Purkinje cell (primary cell): ENCODE measurements around the gene SIGLECL1. TPM values are rescaled to one million over a fixed set of nuclear protein-coding genes. Genes with fewer than 3 reads are reported as not detected.

Experiments used
- polyA plus RNA-seq: library from polyadenylated mRNA; unstranded; fragments of >200 nt; fragmentation: Nextera tagmentation; gene quantifications from 2 replicates; pipeline ENCODE4 v1.2.1, GENCODE V29; 2014

The SIGLECL1 gene
- not detected in 2 replicates for polyA plus RNA-seq

DNA sequence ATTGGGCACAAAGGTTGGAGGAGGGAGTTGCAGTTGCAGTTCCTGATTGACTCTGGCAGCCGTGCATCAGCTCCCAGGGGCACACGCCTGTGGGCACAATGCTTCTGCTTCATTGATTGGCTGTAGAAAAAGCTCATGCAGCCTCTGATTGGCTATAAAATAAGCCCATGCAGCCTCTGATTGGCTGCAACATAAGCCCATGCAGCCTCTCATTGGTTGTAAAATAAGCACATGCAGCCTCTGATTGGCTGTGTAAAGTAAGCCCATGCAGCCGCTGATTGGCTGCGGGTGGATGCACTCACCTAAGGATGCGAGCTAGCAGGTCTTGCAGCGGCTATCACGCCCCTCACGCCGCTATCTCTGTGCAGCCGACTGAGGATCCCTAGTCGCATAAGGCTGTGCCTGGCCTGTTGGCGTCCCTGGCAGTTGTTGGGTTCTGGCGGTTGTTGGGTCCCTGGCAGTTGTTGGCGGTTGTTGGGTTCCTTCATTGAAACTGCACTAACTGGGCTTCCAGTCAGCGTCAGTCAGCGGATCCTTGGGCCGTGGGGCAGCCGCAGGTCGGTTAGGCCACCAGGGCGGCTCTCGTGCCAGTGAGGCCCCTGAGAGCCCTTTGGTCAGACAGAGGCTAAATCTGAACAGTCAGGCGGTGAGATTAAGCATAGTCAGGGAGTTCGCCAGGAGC is at the start of gene SIGLECL1:
Gene SIGLECL1 (plus strand): TSS at position 295 of the 682 bp plus-strand sequence. CDS start 12,993 bp downstream, outside the sequence.

DNA sequence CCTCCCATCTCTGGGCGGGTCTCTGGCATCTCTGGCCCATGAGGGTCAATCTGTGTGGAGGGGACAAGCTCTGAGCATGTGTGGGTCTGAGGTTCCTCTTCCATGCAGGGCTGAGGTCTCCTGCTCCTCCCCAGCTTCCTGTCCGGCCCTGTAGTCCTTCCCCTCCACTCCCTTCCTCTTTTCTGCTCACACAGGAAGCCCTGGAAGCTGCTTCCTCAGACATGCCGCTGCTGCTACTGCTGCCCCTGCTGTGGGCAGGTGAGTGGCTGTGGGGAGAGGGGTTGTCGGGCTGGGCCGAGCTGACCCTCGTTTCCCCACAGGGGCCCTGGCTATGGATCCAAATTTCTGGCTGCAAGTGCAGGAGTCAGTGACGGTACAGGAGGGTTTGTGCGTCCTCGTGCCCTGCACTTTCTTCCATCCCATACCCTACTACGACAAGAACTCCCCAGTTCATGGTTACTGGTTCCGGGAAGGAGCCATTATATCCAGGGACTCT is 25.9 kb upstream of the SIGLECL1 start, which contains the start of gene CD33:
Gene CD33 (plus strand): TSS at position 183 of the 496 bp plus-strand sequence. CDS start 39 bp downstream, at position 222.

DNA sequence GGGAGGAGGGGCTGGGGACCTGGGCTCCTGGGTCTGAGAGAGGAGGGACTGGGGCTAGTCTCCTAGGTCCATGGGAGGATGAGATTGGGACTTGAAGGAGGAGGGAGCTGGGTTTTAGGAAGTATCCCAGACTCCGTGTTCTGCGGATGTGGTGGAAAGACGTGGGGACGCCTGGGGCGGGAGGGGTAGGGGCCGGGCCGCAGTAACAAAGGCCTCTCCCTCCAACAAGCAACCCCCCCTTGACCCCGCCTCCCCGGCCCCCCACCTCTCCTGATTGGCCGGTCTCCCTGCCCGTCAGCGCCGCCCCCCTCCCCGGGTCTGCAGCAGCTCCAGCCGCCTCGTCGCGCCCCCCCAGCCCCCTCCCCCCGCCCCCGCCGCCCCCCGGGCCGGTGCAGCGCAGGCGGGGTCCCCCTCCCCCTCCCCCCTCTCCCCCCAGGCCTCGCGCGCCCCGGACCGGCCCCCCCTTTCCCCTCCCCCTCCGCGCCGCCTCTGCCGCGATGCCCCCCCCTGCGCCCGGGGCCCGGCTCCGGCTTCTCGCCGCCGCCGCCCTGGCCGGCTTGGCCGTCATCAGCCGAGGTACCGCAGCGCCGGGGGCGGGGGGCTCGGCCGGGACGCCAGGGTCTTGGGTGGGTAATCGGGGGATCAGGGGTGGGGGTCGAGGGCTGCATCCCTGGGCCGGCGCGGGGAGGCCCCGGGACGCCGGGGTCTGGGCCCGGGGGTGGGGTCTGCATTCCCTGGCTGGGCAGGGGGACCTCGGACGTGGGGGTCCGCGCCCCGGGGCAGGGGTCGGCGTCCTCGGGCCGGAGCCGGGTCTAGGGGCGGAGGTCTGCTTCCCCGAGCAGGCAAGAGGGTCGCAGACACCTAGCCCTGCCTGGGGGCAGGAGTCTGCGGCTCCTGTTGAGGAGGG is 60.7 kb downstream of the SIGLECL1 start, which contains the start of gene IGLON5:
Gene IGLON5 (plus strand): TSS at position 294 of the 907 bp plus-strand sequence. CDS start 204 bp downstream, at position 498.

Other genes with a start within 250 kb of the SIGLECL1 start
- 194 and 292 TPM in 2 replicates for gene KLK8, start 249.5 kb upstream of the SIGLECL1 start, polyA plus RNA-seq
- 0.16 and 3.9 TPM in 2 replicates for gene KLK10, start 231.4 kb upstream of the SIGLECL1 start, polyA plus RNA-seq
- not detected in 2 replicates for gene KLK11, start 224.5 kb upstream of the SIGLECL1 start, polyA plus RNA-seq
- not detected in 2 replicates for gene KLK12, start 216.1 kb upstream of the SIGLECL1 start, polyA plus RNA-seq
- not detected in 2 replicates for gene KLK13, start 186.0 kb upstream of the SIGLECL1 start, polyA plus RNA-seq
- gene KLK14, start 168.2 kb upstream of the SIGLECL1 start, polyA plus RNA-seq, result not detected in 2 replicates
- not detected in 2 replicates for gene CTU1, start 142.7 kb upstream of the SIGLECL1 start, polyA plus RNA-seq
- not detected in 2 replicates for gene SIGLEC9, start 126.2 kb upstream of the SIGLECL1 start, polyA plus RNA-seq
- gene SIGLEC7, start 108.8 kb upstream of the SIGLECL1 start, polyA plus RNA-seq, result not detected in 2 replicates
- not detected in 2 replicates for gene CD33, start 26.0 kb upstream of the SIGLECL1 start, polyA plus RNA-seq
- gene IGLON5, start 60.6 kb downstream of the SIGLECL1 start, polyA plus RNA-seq, result 0.32 and 0.78 TPM in 2 replicates
- 0.27 and 0.81 TPM in 2 replicates for gene VSIG10L, start 91.1 kb downstream of the SIGLECL1 start, polyA plus RNA-seq
- 75.1 and 77.9 TPM in 2 replicates for gene ETFB, start 115.3 kb downstream of the SIGLECL1 start, polyA plus RNA-seq
- 3.4 and 9.2 TPM in 2 replicates for gene CLDND2, start 117.9 kb downstream of the SIGLECL1 start, polyA plus RNA-seq
- gene NKG7, start 121.6 kb downstream of the SIGLECL1 start, polyA plus RNA-seq, result not detected in 2 replicates
- not detected in 2 replicates for gene LIM2, start 136.9 kb downstream of the SIGLECL1 start, polyA plus RNA-seq
- gene C19orf84, start 139.5 kb downstream of the SIGLECL1 start, polyA plus RNA-seq, result not detected in 2 replicates
- gene SIGLEC10, start 166.6 kb downstream of the SIGLECL1 start, polyA plus RNA-seq, result not detected in 2 replicates
- not detected in 2 replicates for gene SIGLEC8, start 207.4 kb downstream of the SIGLECL1 start, polyA plus RNA-seq
- gene CEACAM18, start 227.5 kb downstream of the SIGLECL1 start, polyA plus RNA-seq, result not detected in 2 replicates